Measurements from ENCODE around the gene NDST3.

DNA sequence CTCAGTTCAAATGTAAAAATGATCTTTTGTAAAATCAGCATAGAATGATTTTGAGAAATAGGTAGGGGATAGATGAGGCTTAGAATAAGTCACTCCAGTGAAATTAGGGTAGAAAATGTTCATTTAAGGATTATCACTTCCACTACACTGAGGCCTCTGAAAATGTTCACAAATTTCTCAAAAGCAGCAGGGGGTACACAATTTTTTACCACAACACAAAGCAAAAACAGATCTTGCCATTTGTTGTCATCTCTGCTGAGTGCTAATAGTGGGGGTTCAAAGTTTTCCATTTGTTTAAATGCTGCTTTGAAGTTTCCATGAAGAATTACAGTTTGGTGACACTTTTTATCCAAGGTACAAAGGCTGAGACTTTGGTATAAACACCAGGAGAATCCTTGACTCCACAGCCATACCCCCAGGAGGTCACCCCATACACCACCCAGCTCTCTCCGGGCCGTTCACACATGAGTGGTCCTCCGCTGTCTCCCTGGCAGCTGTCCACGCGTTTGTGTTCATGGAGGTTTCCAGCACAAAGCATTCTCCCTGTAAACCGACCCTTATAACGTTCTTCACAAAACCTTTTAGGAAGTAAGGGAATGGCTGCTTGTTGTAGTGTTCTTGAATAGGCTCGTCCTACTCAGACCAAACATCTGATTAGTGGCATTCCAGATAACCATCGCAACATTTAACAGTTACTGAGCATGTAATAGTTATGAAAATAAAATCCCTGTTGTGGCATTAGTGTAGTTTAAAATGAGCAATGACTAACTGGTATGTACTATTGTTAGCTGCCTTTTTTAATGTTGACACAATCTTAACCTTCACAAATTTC lies 247.5 kb downstream of the NDST3 start:
- TF ChIP-seq CTCF (IDR thresholded peaks at IDR 0.05; ENCODE audit: low read length), result no peak
- TF ChIP-seq EZH2 (optimal IDR thresholded peaks at IDR 0.05; ENCODE audit: low read depth, low read length), result no peak
